GM12872 (cell line): Measurements from ENCODE around the gene DNM3.

Experiments
- CTCF ChIP-seq: IDR thresholded peaks from 3 replicates; pipeline ENCODE4 v1.5.1; 2011; ENCODE audit warnings: low read depth, mild to moderate bottlenecking, low read length, moderate library complexity; ENCODE audit not compliant: insufficient read depth

The DNM3 gene

DNA sequence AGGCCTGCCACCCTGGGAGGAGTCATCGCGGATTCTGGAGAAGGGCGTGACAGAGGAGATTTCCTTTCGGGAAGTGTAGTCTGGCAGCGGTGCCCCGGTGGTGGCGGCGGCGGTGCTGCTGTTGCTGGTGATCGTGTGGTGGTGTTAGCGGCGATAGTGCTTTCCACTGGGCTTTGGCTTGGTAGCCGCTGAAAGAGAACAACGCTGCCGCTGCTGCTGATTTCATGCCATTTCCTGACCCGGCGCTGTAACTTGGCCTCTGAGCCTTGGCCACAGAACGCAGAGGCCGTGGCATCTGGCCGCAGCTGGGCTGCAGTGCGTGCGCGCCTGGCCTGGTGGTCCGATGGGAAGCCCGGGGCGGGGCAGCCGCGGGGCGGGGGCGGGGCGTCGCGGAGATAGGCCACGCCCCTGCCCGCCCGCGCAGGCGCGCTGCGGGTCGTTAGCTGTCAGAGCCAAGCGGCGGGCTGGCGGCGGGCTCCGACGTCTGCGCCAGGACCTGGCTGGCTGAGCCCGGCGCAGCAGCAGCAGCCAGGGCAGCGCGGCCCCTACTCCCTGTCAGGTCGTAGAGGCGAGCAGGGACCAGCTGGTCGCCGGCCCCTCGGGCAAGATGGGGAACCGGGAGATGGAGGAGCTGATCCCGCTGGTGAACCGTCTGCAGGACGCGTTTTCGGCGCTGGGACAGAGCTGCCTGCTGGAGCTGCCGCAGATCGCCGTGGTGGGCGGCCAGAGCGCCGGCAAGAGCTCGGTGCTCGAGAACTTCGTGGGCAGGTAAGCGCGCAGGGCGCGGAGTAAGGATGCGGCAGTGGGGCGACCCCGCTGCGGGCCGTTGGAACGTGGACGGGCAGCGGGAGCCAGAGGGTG lies at the start of gene DNM3:
TSS of gene DNM3 (plus strand) at position 449 of the 861 bp plus-strand sequence. CDS start at position 608, 159 bp downstream.
- no peak for TF ChIP-seq CTCF

GRCh38 chr1:171792656-171793369 lies 48.5 kb upstream of the DNM3 start:
- no peak for TF ChIP-seq CTCF

GRCh38 chr1:171793636-171794035 lies 47.7 kb upstream of the DNM3 start:
- TF ChIP-seq CTCF: no peak

- no peak for TF ChIP-seq CTCF
Observed at GRCh38 chr1:171794085-171794484, 47.2 kb upstream of the DNM3 start.

- no peak for TF ChIP-seq CTCF
Observed at GRCh38 chr1:171796592-171796991, 44.7 kb upstream of the DNM3 start.

DNA sequence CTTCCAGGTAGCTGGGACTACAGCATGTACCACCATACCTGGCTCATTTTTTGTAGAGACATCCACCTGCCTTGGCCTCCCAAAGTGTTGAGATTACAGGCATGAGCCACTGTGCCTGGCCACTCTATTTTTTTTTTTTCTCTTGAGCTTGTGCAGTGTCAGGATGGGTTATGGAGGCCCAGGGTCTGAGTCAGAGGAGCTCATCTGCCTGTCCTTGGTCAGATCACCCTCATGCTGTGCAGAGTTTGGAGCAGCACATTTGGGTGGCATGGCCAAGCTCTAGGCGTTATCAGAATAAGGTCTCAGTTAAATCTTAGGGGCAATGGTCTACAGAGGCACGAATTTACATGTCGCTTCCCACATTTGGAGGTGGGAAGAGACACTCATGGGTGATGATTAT lies 43.0 kb upstream of the DNM3 start:
- TF ChIP-seq CTCF: no peak

GRCh38 chr1:171798765-171799164 lies 42.5 kb upstream of the DNM3 start:
- no peak for TF ChIP-seq CTCF
